HG03521 (cell line): ENCODE measurements around the gene OR6T1.

Experiments
- ATAC-seq: cut with Tn5 transposase; IDR thresholded peaks from one replicate; pipeline ENCODE4 v1.9.1; 2021; ENCODE audit warnings: mild to moderate bottlenecking, moderate library complexity; ENCODE audit not compliant: unreplicated experiment

The OR6T1 gene

GRCh38 chr11:123943738-123944137 is at the start of gene OR6T1:
Gene OR6T1, minus strand, starts transcription at chr11:123943838. Its CDS starts 0 bp downstream, at chr11:123943838.
- ATAC-seq, result no peak

- ATAC-seq, result no peak
Observed at GRCh38 chr11:123979311-123979710, 35.7 kb upstream of the OR6T1 start.

GRCh38 chr11:123977731-123978347 is 34.2 kb upstream of the OR6T1 start, which contains the start of gene OR10S1:
Gene OR10S1, minus strand, starts transcription at chr11:123977781. Its CDS starts 117 bp downstream, at chr11:123977664.
- no peak for ATAC-seq

- no peak for ATAC-seq
Observed at GRCh38 chr11:123976770-123977560, 33.3 kb upstream of the OR6T1 start.

GRCh38 chr11:123973816-123974215 is 30.2 kb upstream of the OR6T1 start:
- no peak for ATAC-seq

GRCh38 chr11:123956752-123957151 is 13.1 kb upstream of the OR6T1 start:
- ATAC-seq, result no peak

- no peak for ATAC-seq
Observed at GRCh38 chr11:123945132-123945531, 1.5 kb upstream of the OR6T1 start.

- no peak for ATAC-seq
Observed at GRCh38 chr11:123942413-123942812, 1.2 kb downstream of the OR6T1 start.

GRCh38 chr11:123939317-123939716 is 4.3 kb downstream of the OR6T1 start, which contains the start of gene OR4D5:
Gene OR4D5, plus strand, starts transcription at chr11:123939617. Its CDS starts 0 bp downstream, at chr11:123939617.
- no peak for ATAC-seq

GRCh38 chr11:123924027-123924426 is 19.6 kb downstream of the OR6T1 start:
- ATAC-seq, result no peak

- no peak for ATAC-seq
Observed at GRCh38 chr11:123920943-123921342, 22.7 kb downstream of the OR6T1 start.

- ATAC-seq, result no peak
Observed at GRCh38 chr11:123905826-123906225, 37.8 kb downstream of the OR6T1 start.

GRCh38 chr11:123904932-123905331 is 38.7 kb downstream of the OR6T1 start:
- ATAC-seq, result no peak

GRCh38 chr11:123903932-123904331 is 39.7 kb downstream of the OR6T1 start:
- no peak for ATAC-seq

GRCh38 chr11:123901867-123902266 is 41.8 kb downstream of the OR6T1 start, which contains the start of gene OR8D4:
Gene OR8D4, plus strand, starts transcription at chr11:123902167. Its CDS starts 4,265 bp downstream, at chr11:123906432.
- no peak for ATAC-seq

- ATAC-seq, result no peak
Observed at GRCh38 chr11:123899792-123900191, 43.8 kb downstream of the OR6T1 start.
